ENCODE results near the gene CD4.

GRCh38 chr12:6821591-6822425 lies 32.5 kb downstream of the CD4 start, which contains the start of gene GPR162:
- TF ChIP-seq CTCF (IDR thresholded peaks at IDR 0.05; ENCODE audit: low read depth, low read length, poor library complexity, severe bottlenecking): no peak
- TF ChIP-seq EZH2phosphoT487 (IDR thresholded peaks at IDR 0.05; ENCODE audit: borderline replicate concordance, low read length): no peak
